Measurements from ENCODE around the gene TAF1A.

- TF ChIP-seq POLR2A (IDR thresholded peaks at IDR 0.05) = no peak
- no peak for TF ChIP-seq POLR2AphosphoS5 (IDR thresholded peaks at IDR 0.05)
Measured at GRCh38 chr1:222546548-222547259, 43.0 kb downstream of the TAF1A start.
